H9 (cell line): Measurements from ENCODE around the gene FAF1. TPM values are rescaled to one million over a fixed set of nuclear protein-coding genes. Genes with fewer than 3 reads are reported as not detected.

Experiments used
- DNase-seq: peaks from one replicate; pipeline ENCODE4 v3.0.0-alpha.2; 2017
- H2AFZ ChIP-seq: one replicate; pipeline ENCODE4 v1.6.1; 2013; ENCODE audit warnings: mild to moderate bottlenecking, low read length, control low read depth, moderate library complexity
- H2AK5ac ChIP-seq: 2 replicates; pipeline ENCODE4 v1.6.1; 2013; ENCODE audit warnings: low read length, control low read depth, mixed read lengths; ENCODE audit not compliant: insufficient read length
- H2BK120ac ChIP-seq: one replicate; pipeline ENCODE4 v1.6.1; 2013; ENCODE audit warnings: low read depth, mild to moderate bottlenecking, low read length, control low read depth, inconsistent platforms; ENCODE audit not compliant: poor library complexity, severe bottlenecking
- H2BK12ac ChIP-seq: 2 replicates; pipeline ENCODE4 v1.6.1; 2013; ENCODE audit warnings: low read length, control low read depth, mixed read lengths, low read depth; ENCODE audit not compliant: insufficient read length
- H2BK15ac ChIP-seq: 2 replicates; pipeline ENCODE4 v1.6.1; 2013; ENCODE audit warnings: low read depth, low read length, control low read depth
- H2BK20ac ChIP-seq: one replicate; pipeline ENCODE4 v1.6.1; 2013; ENCODE audit warnings: low read depth, mild to moderate bottlenecking, low read length, control low read depth, inconsistent platforms; ENCODE audit not compliant: poor library complexity, severe bottlenecking
- H2BK5ac ChIP-seq: 2 replicates; pipeline ENCODE4 v1.6.1; 2013; ENCODE audit warnings: low read length, control low read depth, mixed read lengths; ENCODE audit not compliant: insufficient read length
- H3K14ac ChIP-seq: 2 replicates; pipeline ENCODE4 v1.6.1; 2013; ENCODE audit warnings: low read length, control low read depth; ENCODE audit not compliant: insufficient read depth
- H3K18ac ChIP-seq: 2 replicates; pipeline ENCODE4 v1.6.1; 2013; ENCODE audit warnings: low read depth, mild to moderate bottlenecking, mixed read lengths, low read length, control low read depth; ENCODE audit not compliant: insufficient read length
- H3K23ac ChIP-seq: 2 replicates; pipeline ENCODE4 v1.6.1; 2013; ENCODE audit warnings: low read length, control low read depth, mixed read lengths, low read depth; ENCODE audit not compliant: insufficient read length
- H3K23me2 ChIP-seq: 2 replicates; pipeline ENCODE4 v1.6.1; 2013; ENCODE audit warnings: low read depth, mild to moderate bottlenecking, mixed read lengths, low read length, control low read depth; ENCODE audit not compliant: insufficient read length, poor library complexity, severe bottlenecking
- H3K27ac ChIP-seq: 2 replicates; pipeline ENCODE4 v1.5.1; 2013; ENCODE audit warnings: low read length, control low read depth, mixed read lengths, low read depth; ENCODE audit not compliant: insufficient read length
- H3K27me3 ChIP-seq: 2 replicates; pipeline ENCODE4 v1.6.1; 2013; ENCODE audit warnings: low read length, control low read depth, inconsistent platforms; ENCODE audit not compliant: insufficient read depth
- H3K4ac ChIP-seq: 2 replicates; pipeline ENCODE4 v1.6.1; 2013; ENCODE audit warnings: low read depth, mild to moderate bottlenecking, control low read depth, inconsistent platforms, low read length, moderate library complexity
- H3K4me1 ChIP-seq: 2 replicates; pipeline ENCODE4 v1.6.1; 2013; ENCODE audit warnings: low read length, control low read depth, inconsistent platforms; ENCODE audit not compliant: insufficient read depth
- H3K4me2 ChIP-seq: 2 replicates; pipeline ENCODE4 v1.6.1; 2013; ENCODE audit warnings: low read length, control low read depth, mixed read lengths; ENCODE audit not compliant: insufficient read length, insufficient read depth
- H3K56ac ChIP-seq: 2 replicates; pipeline ENCODE4 v1.6.1; 2013; ENCODE audit warnings: low read depth, mild to moderate bottlenecking, mixed read lengths, low read length, control low read depth; ENCODE audit not compliant: insufficient read length
- H3K79me1 ChIP-seq: 2 replicates; pipeline ENCODE4 v1.6.1; 2013; ENCODE audit warnings: low read depth, mild to moderate bottlenecking, moderate library complexity, low read length, control low read depth, inconsistent platforms; ENCODE audit not compliant: insufficient read depth, poor library complexity, severe bottlenecking
- H3K79me2 ChIP-seq: 2 replicates; pipeline ENCODE4 v1.6.1; 2013; ENCODE audit warnings: low read length, control low read depth, inconsistent platforms; ENCODE audit not compliant: insufficient read depth
- H3K9ac ChIP-seq: 2 replicates; pipeline ENCODE4 v1.6.1; 2013; ENCODE audit warnings: low read length, control low read depth, mixed read lengths; ENCODE audit not compliant: insufficient read length; ENCODE audit errors: extremely low read depth
- H3K9me3 ChIP-seq: one replicate; pipeline ENCODE4 v1.6.1; 2013; ENCODE audit warnings: low read depth, low read length, inconsistent platforms; ENCODE audit not compliant: control insufficient read depth
- H3T11ph ChIP-seq: one replicate; pipeline ENCODE4 v1.6.1; 2013; ENCODE audit warnings: mild to moderate bottlenecking, low read length, control low read depth, inconsistent platforms
- H4K20me1 ChIP-seq: one replicate; pipeline ENCODE4 v1.6.1; 2013; ENCODE audit not compliant: control insufficient read depth, insufficient read length, insufficient read depth
- H4K5ac ChIP-seq: 2 replicates; pipeline ENCODE4 v1.6.1; 2013; ENCODE audit warnings: low read depth, mild to moderate bottlenecking, mixed read lengths, low read length, control low read depth; ENCODE audit not compliant: insufficient read length
- H4K8ac ChIP-seq: replicated peaks from 2 replicates; pipeline ENCODE4 v1.6.1; 2013; ENCODE audit warnings: low read length, control low read depth, mixed read lengths, low read depth; ENCODE audit not compliant: insufficient read length
- H4K91ac ChIP-seq: 2 replicates; pipeline ENCODE4 v1.6.1; 2013; ENCODE audit warnings: low read depth, mild to moderate bottlenecking, moderate library complexity, mixed read lengths, low read length, control low read depth; ENCODE audit not compliant: insufficient read length
- H3K27ac Mint-ChIP-seq, 3 experiments: 2 replicates in 2 of 3; 3 replicates in 1 of 3; pipeline ENCODE4 v1.8.0; 2020 to 2021; ENCODE audit warnings: mixed read lengths in 3 of 3, mild to moderate bottlenecking in 1 of 3, moderate library complexity in 1 of 3
- H3K27me3 Mint-ChIP-seq: 2 replicates; pipeline ENCODE4 v1.8.0; 2021; ENCODE audit warnings: low read depth, mild to moderate bottlenecking, moderate library complexity, mixed read lengths
- H3K36me3 Mint-ChIP-seq, 3 experiments: 2 replicates in 2 of 3; 3 replicates in 1 of 3; pipeline ENCODE4 v1.8.0; 2020 to 2021; ENCODE audit warnings: low read depth in 3 of 3, mixed read lengths in 3 of 3; ENCODE audit not compliant: insufficient read depth in 1 of 3
- H3K4me1 Mint-ChIP-seq, 2 experiments: 2 replicates each; pipeline ENCODE4 v1.8.0; 2020; ENCODE audit warnings: mixed read lengths in 2 of 2
- H3K4me3 Mint-ChIP-seq, 2 experiments: 2 replicates in 1 of 2; 3 replicates in 1 of 2; pipeline ENCODE4 v1.8.0; 2020 to 2021; ENCODE audit warnings: mild to moderate bottlenecking in 2 of 2, mixed read lengths in 2 of 2, moderate library complexity in 1 of 2
- H3K9me3 Mint-ChIP-seq, 2 experiments: 2 replicates in 1 of 2; 3 replicates in 1 of 2; pipeline ENCODE4 v1.8.0; 2020; ENCODE audit warnings: mild to moderate bottlenecking in 2 of 2, mixed read lengths in 2 of 2, moderate library complexity in 1 of 2
- CTCF ChIP-seq: fragments of 200-600 bp; sonication (generic); conservative IDR thresholded peaks from 3 replicates; pipeline ENCODE4 v1.8.0; 2021; ENCODE audit warnings: antibody characterized with exemption, mild to moderate bottlenecking
- WGBS: extraction: QIAGEN DNeasy Blood & Tissue Kit; methylation state at CpG from one replicate; pipeline ENCODE4 v1.1.7; 2013; ENCODE audit warnings: missing lambda C conversion rate, low lambda C conversion rate, mixed read lengths; ENCODE audit not compliant: insufficient read length; ENCODE audit errors: extremely low coverage; 5-methylcytosine and 5-hydroxymethylcytosine counted together
- total RNA-seq: library from RNA; stranded (reverse); gene quantifications from 2 replicates; pipeline ENCODE4 v1.2.1, GENCODE V29; 2021

FAF1 gene
- total RNA-seq, 1 experiment from 2014 or later: 60.8 TPM

GRCh38 chr1:50720457-50721053, 239.5 kb downstream of the FAF1 start:
- Histone ChIP-seq H4K5ac (no peak overlapping the region), H3K4me1 (no peaks in the 10 kb centered on the region), H2BK12ac (no peak overlapping the region), H4K91ac (no peak overlapping the region), H4K20me1 (no peaks in the 10 kb centered on the region), H3K79me1 (no peaks in the 10 kb centered on the region), H3K27me3 (no peaks in the 10 kb centered on the region), H3K23ac (no peak overlapping the region), H3K9me3 (no peaks in the 10 kb centered on the region), H3K23me2 (no peaks in the 10 kb centered on the region), H3K14ac (no peak overlapping the region), H3K27ac (no peak overlapping the region), H3K9ac (no peak overlapping the region), H3K18ac (no peak overlapping the region), H4K8ac (no peak overlapping the region), H2BK120ac (no peak overlapping the region), H3T11ph (no peak overlapping the region), H2BK15ac (no peak overlapping the region), H2BK20ac (no peak overlapping the region), H2BK5ac (no peak overlapping the region), H2AK5ac (no peak overlapping the region), H3K4me2 (no peak overlapping the region), H3K4ac (no peak overlapping the region), H3K56ac (no peak overlapping the region), H2AFZ (no peak overlapping the region), H3K79me2 (no peaks in the 10 kb centered on the region)
- no peak for TF ChIP-seq CTCF
- Mint-ChIP-seq H3K4me3 (no peak overlapping the region), H3K9me3 (peaks cover 0 to 3% of the 10 kb centered on the region in 2 experiments; a peak in 1 of 5 replicates), H3K4me1 (peaks cover 17% of the 10 kb centered on the region in 2 experiments), H3K27me3 (no peaks in the 10 kb centered on the region), H3K27ac (peak overlapping the region in 1 of 3 experiments; percentile 52; a peak in 2 of 7 replicates), H3K36me3 (peaks cover 0 to 8% (median 4%) of the 10 kb centered on the region in 3 experiments; a peak in 3 of 7 replicates)
- no CpG with 5 or more reads among the region's 4 CpGs for WGBS
- DNase-seq: no peak
